Right lobe of liver (tissue), 6 donors: ENCODE data around the gene GPR183. TPM values are rescaled to one million over a fixed set of nuclear protein-coding genes. Genes with fewer than 3 reads are reported as not detected.

Experiments
- ATAC-seq, 4 donors: fragments of 200-7000 bp; cut with Tn5 transposase; one replicate each; pipeline ENCODE4 v1.9.1; 2020; ENCODE audit warnings: mild to moderate bottlenecking in 4 of 4, moderate library complexity in 4 of 4
- DNase-seq, 3 donors: peaks; one replicate each; pipeline ENCODE4 v3.0.0-alpha.2; 2020
- H3K27ac ChIP-seq, 3 donors: fragments of 200-600 bp; one replicate each; pipeline ENCODE4 v1.8.0; 2022
- H3K27me3 ChIP-seq, 2 donors: fragments of 200-600 bp; one replicate each; pipeline ENCODE4 v1.8.0; 2022
- H3K36me3 ChIP-seq, 4 donors: fragments of 200-600 bp; sonication (generic) in 1 of 4; one replicate each; pipeline versions ENCODE4 v1.5.1 to v1.8.0; 2017 to 2022; ENCODE audit warnings: control low read depth in 1 of 4
- H3K4me1 ChIP-seq, 4 donors: fragments of 200-600 bp; sonication (generic) in 1 of 4; one replicate each; pipeline versions ENCODE4 v1.5.1 to v1.8.0; 2017 to 2022; ENCODE audit warnings: control low read depth in 1 of 4
- H3K4me3 ChIP-seq, 3 donors: fragments of 200-600 bp; one replicate each; pipeline ENCODE4 v1.8.0; 2022
- H3K9me3 ChIP-seq, 4 donors: fragments of 200-600 bp; sonication (generic) in 1 of 4; one replicate each; pipeline versions ENCODE4 v1.5.1 to v1.8.0; 2017 to 2022; ENCODE audit warnings: control low read depth in 1 of 4
- POLR2A ChIP-seq: fragments of 450-650 bp; IDR thresholded peaks from one replicate; pipeline ENCODE4 v1.6.1; 2017; ENCODE audit warnings: antibody characterized with exemption, mild to moderate bottlenecking
- WGBS: methylation state at CpG from one replicate; pipeline ENCODE4 v1.1.6; 2018; ENCODE audit warnings: low coverage, low lambda C conversion rate; ENCODE audit not compliant: insufficient coverage; ENCODE audit errors: missing lambda C conversion rate; 5-methylcytosine and 5-hydroxymethylcytosine counted together
- intact Hi-C, 2 donors: fragments of 100-400 bp; cut with DNase I; formaldehyde crosslinking; loops; one replicate each; pipeline versions ENCODE4 v1.11.2 to v1.14.1; 2022
- total RNA-seq, 6 experiments: library from RNA; depleted of rRNA in 2 of 6; stranded (reverse); fragments of >200 nt in 2 of 6; fragmentation: NEBNext Ultra II Directional in 3 of 6; extraction: Animal tissue kit (Norgen Biotek cat#: 25700) in 3 of 6; gene quantifications; one replicate each; pipeline versions ENCODE4 v1.1.0 to v1.2.4, GENCODE V29; 2016 to 2023
- TF ChIP-seq, protein P1 (sequence below), 4 donors: fragments of 200-600 bp in 3 of 4; fragments of 450-650 bp in 1 of 4; IDR thresholded peaks; one replicate each; pipeline versions ENCODE4 v1.5.1 to v1.8.0; 2016 to 2022; ENCODE audit warnings: antibody characterized with exemption in 4 of 4, mild to moderate bottlenecking in 2 of 4
- donor health status: DM: no; HTN: yes; CAD: no.
- donor health status: DM: no; HTN: no; CAD: no.
- donor health status: DM: no; HTN: no; CAD: no.
- donor health status: DM: no; HTN: yes; CAD: no.
- donor health status: DM: no; HTN: yes; CAD: no.

The GPR183 gene
- total RNA-seq, 6 experiments from 2014 or later, result 0.26 to 3.2 (median 1.0) TPM

DNA sequence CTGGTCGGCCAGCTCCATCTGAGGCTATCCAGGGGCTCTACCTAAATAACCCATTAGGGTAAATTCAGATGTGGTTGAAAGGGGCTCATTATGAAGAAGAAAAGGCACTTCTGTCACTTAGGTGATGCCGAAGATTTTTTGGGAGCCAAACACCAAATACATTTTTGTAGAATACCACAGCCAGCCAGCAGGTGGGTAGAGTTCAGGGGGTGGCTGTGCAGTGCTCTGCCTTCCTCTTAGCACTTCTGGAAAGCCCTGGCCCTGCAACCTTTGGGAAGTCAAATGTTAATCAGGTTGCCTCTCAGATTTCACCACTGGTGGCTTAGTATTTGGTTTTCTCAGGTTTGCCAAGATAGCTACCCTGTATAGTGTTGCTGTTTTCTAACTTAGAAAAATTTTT lies 30.5 kb downstream of the GPR183 start:
- no peak overlapping the region for H3K27ac ChIP-seq
- intact Hi-C loops, result no loop called here

DNA sequence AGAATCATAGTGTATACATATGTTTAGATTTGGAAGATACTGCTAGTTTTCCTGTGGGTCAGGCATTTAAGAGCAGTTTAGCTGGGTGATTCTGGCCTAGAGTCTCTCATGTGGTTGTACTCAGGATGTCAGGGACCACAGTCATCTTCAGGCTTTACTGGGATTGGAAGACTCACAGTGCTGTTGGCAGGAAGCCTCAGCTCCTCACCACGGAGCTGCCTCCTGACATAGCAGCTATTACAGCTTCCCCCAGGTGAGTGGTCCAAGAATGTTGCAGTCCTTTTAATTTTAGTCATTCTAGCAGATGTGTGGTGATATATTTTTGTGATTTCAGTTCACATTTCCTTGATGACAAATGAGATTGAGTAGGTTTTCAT lies 32.1 kb downstream of the GPR183 start:
- no peak overlapping the region for H3K4me3 ChIP-seq
- no peaks in the 10 kb centered on the region for H3K36me3 ChIP-seq
- no peak for DNase-seq
- ATAC-seq, result no peak
- TF ChIP-seq POLR2A, result no peak
- TF ChIP-seq, protein P1, sequence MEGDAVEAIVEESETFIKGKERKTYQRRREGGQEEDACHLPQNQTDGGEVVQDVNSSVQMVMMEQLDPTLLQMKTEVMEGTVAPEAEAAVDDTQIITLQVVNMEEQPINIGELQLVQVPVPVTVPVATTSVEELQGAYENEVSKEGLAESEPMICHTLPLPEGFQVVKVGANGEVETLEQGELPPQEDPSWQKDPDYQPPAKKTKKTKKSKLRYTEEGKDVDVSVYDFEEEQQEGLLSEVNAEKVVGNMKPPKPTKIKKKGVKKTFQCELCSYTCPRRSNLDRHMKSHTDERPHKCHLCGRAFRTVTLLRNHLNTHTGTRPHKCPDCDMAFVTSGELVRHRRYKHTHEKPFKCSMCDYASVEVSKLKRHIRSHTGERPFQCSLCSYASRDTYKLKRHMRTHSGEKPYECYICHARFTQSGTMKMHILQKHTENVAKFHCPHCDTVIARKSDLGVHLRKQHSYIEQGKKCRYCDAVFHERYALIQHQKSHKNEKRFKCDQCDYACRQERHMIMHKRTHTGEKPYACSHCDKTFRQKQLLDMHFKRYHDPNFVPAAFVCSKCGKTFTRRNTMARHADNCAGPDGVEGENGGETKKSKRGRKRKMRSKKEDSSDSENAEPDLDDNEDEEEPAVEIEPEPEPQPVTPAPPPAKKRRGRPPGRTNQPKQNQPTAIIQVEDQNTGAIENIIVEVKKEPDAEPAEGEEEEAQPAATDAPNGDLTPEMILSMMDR (IDR thresholded peaks at IDR 0.05), result no peak
- peaks cover 0 to 21% (median 6%) of the 10 kb centered on the region in 4 donors for H3K4me1 ChIP-seq
- intact Hi-C loops, result no loop called here
- no peaks in the 10 kb centered on the region for H3K9me3 ChIP-seq
- H3K27ac ChIP-seq, result no peak overlapping the region
- H3K27me3 ChIP-seq, result no peaks in the 10 kb centered on the region
- WGBS, result 0% methylated on average over 1 of the region's 1 CpG

More for the DNA sequence above, 30.5 kb downstream of the GPR183 start:
- Histone ChIP-seq H3K36me3 (no peaks in the 10 kb centered on the region), H3K27me3 (no peaks in the 10 kb centered on the region), H3K9me3 (no peaks in the 10 kb centered on the region), H3K4me1 (peaks cover 0 to 37% (median 9%) of the 10 kb centered on the region in 4 donors), H3K4me3 (no peak overlapping the region)
- DNase-seq, result no peak
- ATAC-seq, result peak in 1 of 4 donors; percentile 21
- 93% methylated on average over 2 of the region's 2 CpGs for WGBS
- no peak for TF ChIP-seq POLR2A
- TF ChIP-seq, protein P1 (IDR thresholded peaks at IDR 0.05), result no peak

DNA sequence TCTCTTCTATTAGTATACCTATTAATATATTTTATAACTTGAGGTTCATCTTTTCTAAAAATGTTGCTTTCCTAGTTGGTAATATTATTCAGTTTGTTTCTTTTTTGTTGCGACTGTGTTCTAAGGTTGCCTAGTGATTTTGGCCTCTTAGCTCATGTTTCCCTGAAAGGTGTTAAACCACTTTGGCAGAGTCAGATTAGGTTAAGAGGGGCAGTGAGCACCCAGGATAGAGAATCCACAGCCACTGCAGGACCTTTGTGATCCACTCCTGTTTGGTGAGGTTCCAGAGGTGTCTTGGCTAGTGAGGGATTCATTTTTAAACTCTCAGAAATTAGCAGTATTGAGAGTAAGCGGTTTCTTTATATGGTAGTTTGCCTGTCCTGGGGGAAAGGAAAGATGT lies 34.1 kb downstream of the GPR183 start:
- TF ChIP-seq, protein P1 (IDR thresholded peaks at IDR 0.05), result no peak
- no peak for TF ChIP-seq POLR2A
- Histone ChIP-seq H3K27ac (no peak overlapping the region), H3K4me1 (peaks cover 0 to 7% (median under 1%) of the 10 kb centered on the region in 4 donors), H3K9me3 (no peaks in the 10 kb centered on the region), H3K4me3 (no peak overlapping the region), H3K36me3 (no peaks in the 10 kb centered on the region), H3K27me3 (no peaks in the 10 kb centered on the region)
- WGBS, result 78% methylated on average over 2 of the region's 2 CpGs
- no peak for ATAC-seq
- DNase-seq, result no peak
- intact Hi-C loops, result no loop called here

DNA sequence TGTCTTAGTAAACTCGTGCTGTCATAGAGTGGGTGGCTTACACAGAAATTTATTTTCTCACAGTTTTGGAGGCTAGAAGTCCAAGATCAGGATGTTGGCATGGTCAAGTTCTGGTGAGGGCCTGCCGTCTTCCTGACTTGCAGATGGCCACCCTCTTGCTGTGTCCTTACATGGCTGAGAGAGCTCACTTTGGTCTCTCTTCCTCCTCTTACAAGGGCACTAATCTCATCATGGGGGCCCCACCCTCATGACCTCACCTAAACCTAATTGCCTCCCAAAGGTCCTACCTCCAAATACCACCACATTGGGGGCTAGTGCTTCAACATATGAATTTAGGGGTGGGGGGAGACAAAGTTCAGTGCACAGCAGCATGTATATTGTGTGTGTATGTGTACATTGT lies 34.7 kb downstream of the GPR183 start:
- Histone ChIP-seq H3K27ac (no peak overlapping the region), H3K4me3 (no peak overlapping the region), H3K9me3 (no peaks in the 10 kb centered on the region), H3K4me1 (peaks cover 0 to 4% (median 0%) of the 10 kb centered on the region in 4 donors), H3K27me3 (no peaks in the 10 kb centered on the region), H3K36me3 (no peaks in the 10 kb centered on the region)
- 100% methylated on average over 2 of the region's 2 CpGs for WGBS
- DNase-seq (no peak), ATAC-seq (no peak)
- intact Hi-C loops, result no loop called here
- TF ChIP-seq POLR2A, result no peak
- TF ChIP-seq, protein P1 (IDR thresholded peaks at IDR 0.05), result no peak

DNA sequence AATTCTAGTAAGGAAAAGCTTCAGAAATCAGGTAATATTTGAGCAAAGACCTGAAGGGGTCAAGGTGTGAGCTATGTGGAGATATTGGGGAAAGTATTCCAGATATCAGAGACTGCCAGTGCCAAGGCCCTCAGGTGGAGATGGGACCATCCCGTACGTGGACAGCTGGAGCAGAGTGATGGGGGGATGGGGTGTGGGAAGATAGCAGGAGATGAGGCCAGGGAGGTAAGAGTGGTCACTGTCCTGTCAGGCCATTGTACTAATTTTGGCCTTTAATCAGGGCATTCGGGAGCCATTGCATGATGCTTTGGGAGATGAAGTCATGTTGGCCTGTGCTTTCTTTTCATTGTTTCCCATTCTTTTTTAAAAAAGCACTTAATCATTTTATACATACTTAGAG lies 36.0 kb downstream of the GPR183 start:
- WGBS, result 60% methylated on average over 3 of the region's 3 CpGs
- intact Hi-C loops, result no loop called here
- ATAC-seq (no peak), DNase-seq (no peak)
- peaks cover 0 to 4% (median 0%) of the 10 kb centered on the region in 4 donors for H3K4me1 ChIP-seq
- no peak overlapping the region for H3K4me3 ChIP-seq
- H3K9me3 ChIP-seq, result no peaks in the 10 kb centered on the region
- TF ChIP-seq POLR2A, result no peak
- TF ChIP-seq, protein P1 (IDR thresholded peaks at IDR 0.05), result no peak
- no peaks in the 10 kb centered on the region for H3K27me3 ChIP-seq
- no peaks in the 10 kb centered on the region for H3K36me3 ChIP-seq
- no peak overlapping the region for H3K27ac ChIP-seq
